ENCODE results near the gene TK2. TPM values are rescaled to one million over a fixed set of nuclear protein-coding genes. Genes with fewer than 3 reads are reported as not detected.

The TK2 gene
- total and polyA plus RNA-seq, 8 donors = 31.4 to 41.2 (median 34.8) TPM

GRCh38 chr16:66478733-66479511, 71.0 kb downstream of the TK2 start:
- Histone ChIP-seq H3K27me3 (peaks cover 0 to 4% of the 10 kb centered on the region in 2 donors), H3K27ac (no peak overlapping the region), H3K4me3 (no peak overlapping the region), H3K4me1 (peaks cover 6 to 19% of the 10 kb centered on the region in 2 donors), H3K9me3 (no peaks in the 10 kb centered on the region), H3K36me3 (no peaks in the 10 kb centered on the region)
- TF ChIP-seq, protein P1, sequence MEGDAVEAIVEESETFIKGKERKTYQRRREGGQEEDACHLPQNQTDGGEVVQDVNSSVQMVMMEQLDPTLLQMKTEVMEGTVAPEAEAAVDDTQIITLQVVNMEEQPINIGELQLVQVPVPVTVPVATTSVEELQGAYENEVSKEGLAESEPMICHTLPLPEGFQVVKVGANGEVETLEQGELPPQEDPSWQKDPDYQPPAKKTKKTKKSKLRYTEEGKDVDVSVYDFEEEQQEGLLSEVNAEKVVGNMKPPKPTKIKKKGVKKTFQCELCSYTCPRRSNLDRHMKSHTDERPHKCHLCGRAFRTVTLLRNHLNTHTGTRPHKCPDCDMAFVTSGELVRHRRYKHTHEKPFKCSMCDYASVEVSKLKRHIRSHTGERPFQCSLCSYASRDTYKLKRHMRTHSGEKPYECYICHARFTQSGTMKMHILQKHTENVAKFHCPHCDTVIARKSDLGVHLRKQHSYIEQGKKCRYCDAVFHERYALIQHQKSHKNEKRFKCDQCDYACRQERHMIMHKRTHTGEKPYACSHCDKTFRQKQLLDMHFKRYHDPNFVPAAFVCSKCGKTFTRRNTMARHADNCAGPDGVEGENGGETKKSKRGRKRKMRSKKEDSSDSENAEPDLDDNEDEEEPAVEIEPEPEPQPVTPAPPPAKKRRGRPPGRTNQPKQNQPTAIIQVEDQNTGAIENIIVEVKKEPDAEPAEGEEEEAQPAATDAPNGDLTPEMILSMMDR (IDR thresholded peaks at IDR 0.05) = peak; percentile 48 to 76
- intact Hi-C loops (cut with DNase I) = no loop called here
- DNase-seq = peak in 3 of 4 donors; percentile 51 to 91 (median 80)
- peak; percentile 92 for ATAC-seq

- Histone ChIP-seq H3K36me3 (no peaks in the 10 kb centered on the region), H3K9me3 (no peaks in the 10 kb centered on the region), H3K27ac (no peak overlapping the region), H3K4me1 (peaks cover 6 to 13% of the 10 kb centered on the region in 2 donors), H3K27me3 (peaks cover 0 to 4% of the 10 kb centered on the region in 2 donors), H3K4me3 (no peak overlapping the region)
- intact Hi-C loops (cut with DNase I) = no loop called here
- ATAC-seq (no peak), DNase-seq (no peak)
- TF ChIP-seq, protein P1 (IDR thresholded peaks at IDR 0.05) = no peak
Measured at GRCh38 chr16:66477028-66477515, 72.8 kb downstream of the TK2 start.

DNA sequence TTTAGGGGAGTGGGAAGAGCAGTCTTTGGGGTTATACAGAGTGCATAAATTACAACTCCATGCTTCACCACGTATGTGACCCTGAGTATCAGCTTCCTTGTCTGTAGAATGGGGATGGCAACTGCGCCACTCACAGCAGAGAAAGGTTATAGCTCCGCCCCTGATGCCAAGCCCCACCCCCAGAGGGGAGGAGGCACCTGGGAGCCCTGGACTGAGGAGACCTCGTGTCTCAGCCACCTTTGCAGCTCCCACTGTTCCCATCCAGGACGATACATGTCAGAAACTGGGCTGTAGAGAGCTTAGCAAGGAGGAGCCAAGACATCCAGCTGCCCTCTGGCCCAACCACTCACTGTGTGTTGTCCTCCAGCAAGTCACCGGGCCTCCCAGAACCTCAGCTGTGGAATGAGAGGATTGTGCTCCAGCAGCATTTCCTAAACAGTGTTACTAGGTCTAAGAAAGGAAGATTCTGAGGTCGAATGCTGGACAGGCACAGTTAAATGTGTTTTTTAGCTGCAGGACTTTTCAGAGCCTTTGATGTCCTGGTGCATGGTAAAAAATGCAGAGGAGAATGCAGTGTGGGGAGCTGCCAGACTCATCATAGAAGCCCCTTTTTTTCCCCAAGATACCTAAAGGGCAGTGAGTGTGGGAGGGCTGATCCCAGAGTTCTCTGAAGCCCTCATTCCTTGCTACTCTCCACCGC, 73.4 kb downstream of the TK2 start:
- no peak overlapping the region for H3K4me3 ChIP-seq
- no peaks in the 10 kb centered on the region for H3K9me3 ChIP-seq
- ATAC-seq (no peak), DNase-seq (no peak)
- H3K36me3 ChIP-seq = no peaks in the 10 kb centered on the region
- no peak overlapping the region for H3K27ac ChIP-seq
- peaks cover 0 to 4% of the 10 kb centered on the region in 2 donors for H3K27me3 ChIP-seq
- TF ChIP-seq, protein P1 (IDR thresholded peaks at IDR 0.05) = no peak
- intact Hi-C loops (cut with DNase I) = no loop called here
- peaks cover 6 to 13% of the 10 kb centered on the region in 2 donors for H3K4me1 ChIP-seq

GRCh38 chr16:66475232-66475631, 74.7 kb downstream of the TK2 start:
- Histone ChIP-seq H3K27me3 (peaks cover 0 to 4% of the 10 kb centered on the region in 2 donors), H3K4me1 (peaks cover 6 to 13% of the 10 kb centered on the region in 2 donors), H3K36me3 (no peaks in the 10 kb centered on the region), H3K4me3 (no peak overlapping the region), H3K9me3 (no peaks in the 10 kb centered on the region), H3K27ac (no peak overlapping the region)
- intact Hi-C loops (cut with DNase I) = no loop called here
- ATAC-seq = no peak
- TF ChIP-seq, protein P1 (IDR thresholded peaks at IDR 0.05) = no peak
- DNase-seq = no peak

GRCh38 chr16:66474750-66475199, 75.1 kb downstream of the TK2 start:
- intact Hi-C loops (cut with DNase I) = no loop called here
- no peak overlapping the region for H3K4me3 ChIP-seq
- peaks cover 0 to 4% of the 10 kb centered on the region in 2 donors for H3K27me3 ChIP-seq
- peak in 1 of 4 donors; percentile 42 for DNase-seq
- peak; percentile 51 for ATAC-seq
- TF ChIP-seq, protein P1 (IDR thresholded peaks at IDR 0.05) = no peak
- no peaks in the 10 kb centered on the region for H3K36me3 ChIP-seq
- no peak overlapping the region for H3K27ac ChIP-seq
- peaks cover 6 to 13% of the 10 kb centered on the region in 2 donors for H3K4me1 ChIP-seq
- no peaks in the 10 kb centered on the region for H3K9me3 ChIP-seq

All from left lung (tissue), 10 donors.